ENCODE results near the gene COL5A1.

GRCh38 chr9:134726026-134726721 is 84.6 kb downstream of the COL5A1 start:
- TF ChIP-seq TEAD4 (IDR thresholded peaks at IDR 0.05) = no peak
- TF ChIP-seq EP300 (IDR thresholded peaks at IDR 0.05; ENCODE audit: borderline replicate concordance) = no peak
- no peak for TF ChIP-seq REST (IDR thresholded peaks at IDR 0.05; ENCODE audit: low read depth)
- TF ChIP-seq CEBPB (IDR thresholded peaks at IDR 0.05) = no peak
- no peak for TF ChIP-seq EGR1 (IDR thresholded peaks at IDR 0.05)
- no peak for TF ChIP-seq RAD21 (IDR thresholded peaks at IDR 0.05; ENCODE audit: low read depth)
- TF ChIP-seq CREB1 (IDR thresholded peaks at IDR 0.05; ENCODE audit: low read depth) = no peak
- TF ChIP-seq NFIC (IDR thresholded peaks at IDR 0.05) = no peak
- TF ChIP-seq YY1 (IDR thresholded peaks at IDR 0.05; ENCODE audit: low read depth) = no peak

Data from Ishikawa (cell line).